ENCODE data around the gene MS4A10. TPM values are rescaled to one million over a fixed set of nuclear protein-coding genes. Genes with fewer than 3 reads are reported as not detected.
"Not testable (repeated sequence)": the region's sequence is repeated elsewhere in the genome, so short reads cannot be mapped to it uniquely, and the experiment has no call there.

The MS4A10 gene
- not detected for total RNA-seq

DNA sequence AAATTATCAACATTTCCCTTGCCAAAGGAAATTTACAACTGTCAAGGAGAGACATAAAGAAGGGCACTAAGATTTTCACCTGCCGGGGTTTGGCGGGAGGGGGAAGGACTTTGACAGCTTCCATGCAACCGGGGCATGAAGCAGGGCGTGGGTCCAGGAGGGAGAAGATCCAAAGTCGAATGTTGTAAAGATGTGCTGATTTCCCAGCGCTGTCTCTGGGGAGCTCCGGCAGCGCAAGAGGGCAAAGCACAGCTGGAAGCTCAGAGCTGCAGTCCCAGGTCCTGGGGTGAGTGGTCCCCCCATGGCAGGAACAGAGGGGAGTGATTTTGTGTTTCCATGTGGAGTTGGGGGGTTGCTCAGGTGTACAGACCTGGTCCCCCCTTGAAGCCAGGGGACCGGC, at the start of gene MS4A10:
MS4A10 (plus strand) TSS at position 198 of the 400 bp plus-strand sequence. CDS start 5,003 bp downstream, outside the sequence.
- FAIRE-seq (no peak), DNase-seq (ENCODE audit: low spot score in 2 of 2) (no peak)

DNA sequence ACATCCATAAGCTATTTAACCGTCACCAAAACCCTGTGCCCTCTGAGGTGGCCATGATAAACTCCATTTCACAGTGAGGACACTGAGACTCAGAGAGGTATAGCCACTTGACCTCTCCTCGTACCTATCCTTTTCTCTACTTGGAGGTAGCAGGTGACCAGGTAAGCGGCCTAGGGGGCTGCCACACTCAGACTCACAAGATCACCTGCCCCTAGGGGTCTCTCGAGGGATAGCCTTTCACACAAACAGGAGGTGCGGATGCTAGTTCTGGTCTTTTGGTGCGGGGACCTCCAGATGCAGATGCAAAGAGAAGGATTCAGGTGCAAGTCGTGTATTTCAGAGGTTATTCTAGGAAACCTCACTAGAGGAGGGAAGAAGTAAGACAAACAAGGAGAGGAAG, 46.0 kb upstream of the MS4A10 start:
- DNase-seq (ENCODE audit: low spot score in 2 of 2) (no peak), FAIRE-seq (no peak)

DNA sequence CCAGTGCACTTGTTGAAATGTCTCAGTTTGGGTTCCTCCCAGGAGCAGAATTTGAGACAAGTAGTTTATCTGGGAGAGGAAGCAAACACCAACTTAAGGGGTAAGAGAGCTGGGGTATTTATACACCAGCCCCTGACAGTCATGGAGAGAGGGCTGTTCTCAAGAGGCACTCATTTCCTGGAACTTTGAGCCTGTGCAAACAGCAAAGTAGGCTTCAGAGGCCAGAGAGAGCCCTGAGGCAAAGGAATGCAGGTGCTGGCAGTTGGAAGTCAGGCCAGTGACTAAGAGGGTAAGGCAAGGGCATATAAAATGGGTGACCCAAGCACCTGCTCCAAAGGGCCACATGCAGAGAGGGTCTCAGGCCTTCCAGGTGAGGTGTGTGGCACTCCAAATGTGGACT, 44.6 kb upstream of the MS4A10 start:
- FAIRE-seq (no peak), DNase-seq (ENCODE audit: low spot score in 2 of 2) (no peak)

DNA sequence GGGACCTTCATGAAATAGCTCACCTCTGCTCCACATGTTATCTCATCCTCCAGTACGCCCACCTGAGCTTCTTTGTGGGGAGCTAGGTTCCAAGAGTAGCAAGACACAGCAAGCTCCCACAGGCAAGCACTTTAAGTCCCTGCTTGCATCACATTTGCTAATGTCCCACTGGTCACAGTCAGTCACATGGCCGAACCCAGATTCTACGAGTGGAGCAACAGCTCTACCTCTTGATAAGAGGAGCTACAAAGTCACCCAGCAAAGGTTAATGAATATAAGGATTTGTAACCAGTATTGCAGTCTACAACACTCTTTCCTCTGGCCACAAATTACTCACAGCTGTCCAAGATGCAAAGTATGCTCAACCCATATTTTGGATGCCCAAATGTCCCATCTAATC, 43.7 kb upstream of the MS4A10 start:
- DNase-seq (ENCODE audit: low spot score in 2 of 2) (no peak), FAIRE-seq (no peak)

DNA sequence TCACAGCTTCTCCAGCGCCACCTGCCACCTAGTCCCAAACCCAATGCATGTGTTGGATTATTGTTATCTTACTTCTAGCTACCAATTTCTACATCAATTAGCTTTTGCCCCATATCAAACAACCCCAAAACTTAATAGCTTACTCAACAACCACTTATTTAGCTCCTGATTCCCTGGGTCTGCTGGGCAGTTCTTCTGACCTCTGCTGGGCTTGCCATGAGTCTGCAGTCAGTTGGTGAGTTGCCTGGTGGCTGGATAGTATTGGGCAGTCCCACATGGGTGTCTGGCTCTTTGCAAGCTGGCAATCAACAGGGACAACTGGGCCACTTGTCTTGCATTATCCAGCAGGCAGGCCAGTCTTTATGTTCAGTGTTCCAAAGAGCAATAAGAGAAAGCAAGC, 42.1 kb upstream of the MS4A10 start:
- DNase-seq (ENCODE audit: low spot score in 2 of 2) = no peak
- no peak for FAIRE-seq

DNA sequence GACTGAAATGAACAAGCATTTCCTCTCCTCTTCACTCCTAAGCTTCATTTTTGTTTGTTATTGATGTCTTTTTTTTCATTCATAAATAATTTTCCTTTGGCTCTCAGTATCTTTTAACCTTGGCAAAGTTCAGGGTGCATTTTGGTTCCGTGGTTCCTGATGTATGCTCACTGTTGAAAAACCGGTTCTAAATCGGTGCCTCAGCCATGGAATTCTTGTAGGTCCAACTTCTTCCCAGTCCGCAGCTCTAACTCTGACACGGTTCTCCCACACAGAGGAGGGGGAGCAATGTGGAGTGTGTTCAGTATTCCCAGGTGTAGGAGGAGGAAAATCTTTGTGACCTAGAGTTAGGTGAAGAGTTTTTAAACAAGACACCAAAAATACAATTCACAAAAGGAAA, 41.0 kb upstream of the MS4A10 start:
- FAIRE-seq = no peak
- DNase-seq (ENCODE audit: low spot score in 2 of 2) = no peak

DNA sequence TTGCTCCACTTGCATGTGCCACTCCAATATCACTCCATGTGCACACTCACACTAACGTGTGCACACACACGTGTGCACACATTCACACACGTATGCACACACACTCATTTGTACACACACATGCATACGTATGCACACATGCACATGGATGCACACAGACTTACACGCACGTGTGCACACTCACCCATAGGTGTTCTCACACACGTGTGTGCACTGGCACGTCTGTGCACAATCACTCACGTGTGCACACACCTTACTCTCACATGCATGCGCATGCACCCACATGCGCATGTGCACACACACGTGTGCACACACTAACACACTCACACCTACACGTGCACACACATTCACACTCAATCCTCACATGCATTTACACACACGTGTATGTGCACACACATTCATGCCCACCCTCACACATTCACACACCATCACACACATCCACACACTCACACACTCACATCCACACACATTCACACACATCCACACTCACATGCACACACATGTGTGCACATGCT, 37.7 kb upstream of the MS4A10 start:
- FAIRE-seq = no peak
- no peak for DNase-seq (ENCODE audit: low spot score in 2 of 2)

DNA sequence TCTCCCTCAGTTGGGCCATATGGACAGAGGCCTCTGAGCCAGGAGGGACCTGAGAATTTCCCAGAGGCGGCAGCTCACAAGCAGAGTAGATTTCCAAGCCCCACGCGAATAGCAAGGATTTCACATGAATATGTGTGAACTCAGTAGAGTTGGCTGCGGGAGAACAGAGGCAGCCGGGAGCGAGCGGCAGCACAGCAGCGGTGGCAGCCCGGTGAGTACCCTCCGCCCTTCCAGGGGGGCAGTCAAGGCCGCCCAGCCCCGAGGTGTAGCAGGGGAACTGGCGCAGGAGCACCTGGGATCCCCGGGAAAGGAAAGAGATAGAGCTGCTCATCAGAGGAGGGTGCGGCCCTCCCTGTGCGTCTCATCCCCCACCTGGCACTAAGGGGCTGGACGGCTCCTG, 36.9 kb upstream of the MS4A10 start:
- FAIRE-seq = no peak
- no peak for DNase-seq (ENCODE audit: low spot score in 2 of 2)

DNA sequence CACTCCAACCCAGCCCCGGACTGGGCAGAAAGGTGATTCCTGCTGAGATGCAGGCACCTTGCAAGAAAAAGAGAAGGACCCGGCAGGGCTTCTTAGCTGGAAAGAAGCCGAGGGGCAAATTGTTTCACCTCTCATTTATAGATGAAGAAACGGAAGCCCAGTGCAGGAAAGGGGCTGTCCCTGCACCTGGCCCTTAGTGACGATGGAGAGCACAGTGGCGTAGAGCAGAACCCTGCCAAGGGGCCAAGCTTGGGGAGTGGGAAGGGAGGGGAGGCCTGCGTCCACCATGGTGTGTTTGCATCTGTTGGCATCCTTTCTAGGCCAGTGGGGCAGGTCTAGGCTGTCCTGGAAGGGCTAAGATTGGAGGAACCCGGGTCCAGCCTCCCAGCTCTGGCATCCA, 36.3 kb upstream of the MS4A10 start:
- FAIRE-seq (no peak), DNase-seq (ENCODE audit: low spot score in 2 of 2) (no peak)

DNA sequence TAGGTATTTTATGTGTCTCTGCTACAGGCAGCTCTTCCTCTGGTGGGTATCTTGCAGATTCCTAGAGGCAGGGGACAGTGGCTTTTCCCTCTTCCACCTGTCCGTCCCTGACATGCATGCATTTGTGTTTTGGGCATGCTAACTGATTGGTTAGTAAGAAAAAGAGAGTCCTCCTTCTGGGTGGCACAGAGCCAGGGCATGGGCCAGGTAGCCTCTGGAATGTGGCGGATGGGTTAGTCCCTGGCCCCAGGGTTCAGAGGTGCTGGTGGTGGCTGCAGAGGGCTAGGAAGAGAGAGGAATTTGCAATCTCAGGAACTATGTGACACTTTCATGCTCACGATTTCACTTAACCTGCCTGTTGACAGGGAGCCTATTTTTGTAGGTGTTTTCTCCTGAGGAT, 34.2 kb upstream of the MS4A10 start:
- FAIRE-seq (no peak), DNase-seq (ENCODE audit: low spot score in 2 of 2) (no peak)

DNA sequence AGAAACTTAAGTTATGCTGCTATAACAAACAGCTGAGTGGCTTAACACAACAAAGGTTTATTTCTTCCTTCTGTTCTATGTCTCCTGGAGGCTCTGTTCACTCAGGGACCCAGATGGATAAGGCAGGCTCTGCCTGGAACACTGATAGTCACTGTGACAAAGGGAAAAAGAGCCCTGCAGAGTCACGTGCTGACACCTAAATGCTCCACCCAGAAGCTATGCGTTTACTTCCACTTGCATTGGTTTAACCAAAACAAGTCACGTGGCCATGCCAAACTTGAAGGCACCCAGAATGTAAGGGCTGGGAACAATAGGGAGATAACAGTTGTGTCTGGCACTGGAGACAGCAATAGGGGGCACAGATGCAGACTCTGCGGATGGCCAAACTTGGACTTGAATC, 31.8 kb upstream of the MS4A10 start:
- FAIRE-seq (no peak), DNase-seq (ENCODE audit: low spot score in 2 of 2) (no peak)

DNA sequence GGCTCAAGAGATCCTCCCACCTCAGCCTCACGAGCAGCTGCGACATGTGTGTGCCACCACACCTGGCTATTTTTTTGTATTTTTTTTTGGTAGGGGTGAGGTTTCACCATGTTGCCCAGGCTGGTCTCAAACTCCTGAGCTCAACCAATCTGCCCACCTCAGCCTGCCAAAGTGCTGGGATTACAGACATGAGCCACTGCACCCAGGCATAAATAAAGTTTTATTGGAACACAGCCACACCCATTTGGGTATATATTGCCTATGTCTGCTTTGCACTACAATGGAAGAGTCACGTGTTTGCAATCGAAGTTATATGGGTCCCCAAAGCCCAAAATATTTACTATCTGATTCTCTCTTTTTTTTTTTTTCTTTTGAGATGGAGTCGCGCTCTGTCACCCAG, 30.2 kb upstream of the MS4A10 start:
- DNase-seq (ENCODE audit: low spot score in 2 of 2) (no peak), FAIRE-seq (no peak)

DNA sequence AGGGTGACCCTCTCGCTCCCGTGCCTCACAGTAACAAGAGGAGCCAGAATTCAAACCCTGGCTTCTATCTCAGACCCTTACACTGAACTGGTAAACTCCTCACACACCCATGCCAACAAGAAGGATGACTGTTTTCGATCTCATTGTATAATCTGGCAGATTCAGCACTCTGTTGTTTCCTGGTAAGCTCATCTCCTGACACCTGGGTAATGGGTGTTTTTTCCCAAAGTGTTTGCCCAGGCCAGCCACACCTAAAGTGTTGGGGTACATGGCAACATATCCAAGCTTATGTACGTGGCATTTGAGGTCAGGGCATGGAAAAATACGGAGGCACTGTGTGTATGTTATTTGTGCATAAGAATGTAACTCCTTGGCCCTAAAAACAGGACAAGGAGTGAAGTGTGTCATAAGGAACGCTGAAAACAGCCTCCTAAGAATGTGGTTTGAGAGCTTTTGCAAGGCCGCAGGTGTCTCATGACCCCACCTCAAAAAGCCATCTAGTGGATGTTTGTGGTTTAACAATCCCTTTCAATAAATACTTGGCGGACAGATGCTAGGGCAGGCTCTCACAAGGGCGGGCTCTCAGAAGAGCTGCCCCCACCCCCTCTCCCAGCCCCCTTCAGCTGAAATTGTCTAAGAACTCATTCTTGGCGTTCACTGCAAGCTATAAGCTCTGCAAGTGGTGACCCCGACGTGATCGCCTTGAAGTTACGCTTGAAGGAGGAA, 28.7 kb upstream of the MS4A10 start, which contains the start of gene MS4A15:
MS4A15 (plus strand) TSS at position 561 of the 726 bp plus-strand sequence. CDS start 6,867 bp downstream, outside the sequence.
- FAIRE-seq = no peak
- DNase-seq (ENCODE audit: low spot score in 2 of 2) = no peak

DNA sequence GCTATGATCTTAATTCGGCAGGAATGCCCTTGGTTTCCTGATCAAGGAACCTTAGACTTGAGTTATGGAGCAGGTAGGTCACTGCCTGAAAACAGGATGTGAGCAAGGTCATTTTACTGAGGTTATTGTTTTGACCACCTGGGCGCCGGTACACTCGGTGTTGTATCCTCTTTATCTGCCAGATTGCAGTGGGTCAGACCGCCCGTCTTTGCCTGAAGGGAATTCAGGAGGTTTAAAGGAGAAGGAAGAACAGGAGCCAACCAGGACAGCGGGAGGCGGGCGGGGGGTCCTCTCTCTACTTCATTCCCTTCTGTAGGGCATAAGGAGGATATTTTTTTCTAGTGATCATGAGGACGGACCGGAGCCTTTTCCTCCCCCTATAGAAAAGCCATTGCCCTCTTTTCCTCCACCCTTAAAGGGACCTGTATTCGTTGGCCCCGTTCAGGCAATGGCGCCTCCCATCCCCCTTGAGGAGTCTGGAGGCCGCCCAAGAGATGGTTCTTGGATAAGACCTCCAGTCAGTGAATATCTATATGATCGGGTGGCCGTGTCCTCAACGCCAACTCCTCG, 27.8 kb upstream of the MS4A10 start:
- DNase-seq (ENCODE audit: low spot score in 2 of 2) (no peak), FAIRE-seq (no peak)

DNA sequence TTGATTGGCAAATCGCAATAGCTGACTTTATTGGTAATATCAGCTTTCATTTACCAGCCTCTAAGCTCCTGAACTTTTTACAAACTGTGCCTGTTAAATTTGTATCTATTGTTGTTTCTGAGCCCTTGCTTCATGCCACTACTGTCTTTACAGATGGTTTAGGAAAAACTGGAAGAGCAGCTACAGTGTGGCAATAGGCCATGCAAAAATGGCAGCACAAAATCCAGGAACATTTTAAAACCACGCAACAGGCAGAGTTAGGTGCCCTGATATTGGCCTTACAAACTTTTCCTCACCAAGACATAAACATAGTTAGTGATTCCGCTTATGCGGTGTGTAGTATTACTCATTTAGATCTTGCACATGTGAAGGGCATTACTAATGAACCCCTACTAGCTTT, 26.5 kb upstream of the MS4A10 start:
- DNase-seq (ENCODE audit: low spot score in 2 of 2); FAIRE-seq: not testable (repeated sequence)

DNA sequence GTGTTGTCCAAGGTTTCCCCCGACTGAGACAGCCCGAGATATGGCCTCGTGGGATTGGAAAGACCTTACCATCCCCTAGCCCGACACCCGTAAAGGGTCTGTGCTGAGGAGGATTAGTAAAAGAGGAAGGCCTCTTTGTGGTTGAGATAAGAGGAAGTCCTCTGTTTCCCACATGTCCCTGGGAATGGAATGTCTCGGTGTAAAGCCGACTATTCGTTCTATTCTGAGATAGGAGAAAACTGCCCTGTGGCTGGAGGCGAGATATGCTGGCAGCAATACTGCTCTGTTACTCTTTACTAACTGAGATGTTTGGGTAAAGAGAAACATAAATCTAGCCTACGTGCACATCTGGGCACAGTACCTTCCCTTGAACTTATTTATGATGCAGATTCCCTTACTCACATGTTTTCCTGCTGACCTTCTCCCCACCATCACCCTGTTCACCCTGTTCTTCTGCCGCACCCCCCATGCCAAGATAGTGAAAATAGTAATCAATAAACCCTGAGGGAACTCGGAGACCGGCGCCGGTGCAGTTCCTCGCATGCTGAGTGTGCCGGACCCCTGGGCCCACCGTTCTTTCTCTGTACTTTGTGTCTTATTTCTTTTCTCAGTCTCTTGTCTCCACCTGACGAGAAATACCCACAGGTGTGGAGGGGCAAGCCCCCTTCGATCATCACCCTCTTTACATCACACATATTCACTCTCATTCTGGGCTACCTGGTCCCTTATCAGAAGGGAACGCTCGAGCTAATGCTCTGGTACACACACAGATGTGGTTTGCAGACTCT, 25.5 kb upstream of the MS4A10 start:
- not testable (repeated sequence) for DNase-seq (ENCODE audit: low spot score in 2 of 2); FAIRE-seq

DNA sequence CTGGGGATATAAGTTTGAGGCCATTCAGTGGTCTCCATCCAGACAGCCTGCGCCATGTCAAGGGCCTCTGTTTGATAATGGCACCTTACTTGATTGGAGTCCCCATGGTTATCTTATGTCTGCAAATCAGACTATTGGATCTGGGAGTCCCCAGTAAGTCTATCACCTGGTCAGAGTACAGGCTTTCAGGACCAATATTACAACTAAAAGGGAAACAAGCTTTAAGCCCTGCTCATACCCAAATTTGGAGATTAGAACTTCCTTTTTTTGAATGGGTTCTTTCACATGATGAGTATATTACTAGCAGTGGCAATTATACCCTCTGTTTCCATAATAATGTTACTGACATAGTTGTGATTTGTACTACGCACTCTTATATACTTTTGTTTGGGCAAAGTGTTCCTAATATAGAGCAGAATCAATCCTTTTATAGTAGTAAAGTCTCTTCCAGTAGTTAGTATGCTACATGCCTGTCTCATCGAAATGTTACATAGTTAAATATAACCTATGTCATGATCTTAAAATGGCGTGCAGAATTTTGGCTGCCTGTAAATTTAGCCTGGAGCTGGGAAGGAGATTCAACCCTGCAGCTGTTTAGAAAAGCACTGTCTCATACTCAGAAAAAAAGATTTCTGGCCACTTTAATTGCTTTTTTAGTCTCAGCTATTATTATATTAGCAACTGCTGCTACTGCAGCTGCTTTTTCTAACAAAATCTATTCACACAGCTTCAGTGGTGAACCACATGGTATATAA, 23.5 kb upstream of the MS4A10 start:
- DNase-seq (ENCODE audit: low spot score in 2 of 2) = no peak

DNA sequence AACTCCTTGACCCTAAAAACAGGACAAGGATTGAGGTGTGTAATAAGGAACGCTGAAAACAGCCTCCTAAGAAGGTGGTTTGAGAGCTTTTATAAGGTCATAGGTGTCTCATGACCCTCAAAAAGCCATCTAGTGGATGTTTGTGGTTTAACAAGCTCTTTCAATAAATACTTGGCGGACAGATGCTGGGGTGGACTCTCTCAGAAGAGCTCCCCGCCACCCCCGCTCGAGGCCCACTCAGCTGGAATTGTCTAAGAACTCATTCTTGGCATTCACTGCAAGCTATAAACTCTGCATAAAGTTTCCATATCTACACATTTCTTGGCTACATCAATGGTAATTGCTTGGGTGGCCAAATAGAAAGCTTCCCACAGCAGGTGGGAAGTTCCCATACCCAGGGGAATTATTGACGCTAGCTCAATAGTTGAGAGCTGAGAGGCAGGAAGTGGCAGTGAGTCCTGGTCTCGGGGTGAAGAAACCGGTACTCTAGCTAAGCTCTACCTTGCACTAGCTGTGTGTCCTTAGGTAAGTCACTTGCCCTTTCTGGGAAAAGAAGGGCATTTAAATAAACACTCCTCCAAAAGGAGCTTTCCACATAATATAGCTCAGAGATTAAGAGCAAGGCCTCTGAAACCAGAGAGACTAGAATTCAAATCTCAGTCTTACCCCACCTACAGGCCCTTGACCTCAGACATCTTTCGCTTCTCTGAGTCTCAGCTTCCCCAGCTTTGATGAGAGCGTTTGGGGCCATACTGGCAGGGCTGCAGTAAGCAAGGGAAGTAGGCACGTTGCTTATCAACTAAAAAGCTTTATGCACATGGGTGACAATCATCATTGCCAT, 22.1 kb upstream of the MS4A10 start:
- no peak for FAIRE-seq
- no peak for DNase-seq (ENCODE audit: low spot score in 2 of 2)

More for the DNA sequence above, 23.5 kb upstream of the MS4A10 start:
- FAIRE-seq = no peak

DNA sequence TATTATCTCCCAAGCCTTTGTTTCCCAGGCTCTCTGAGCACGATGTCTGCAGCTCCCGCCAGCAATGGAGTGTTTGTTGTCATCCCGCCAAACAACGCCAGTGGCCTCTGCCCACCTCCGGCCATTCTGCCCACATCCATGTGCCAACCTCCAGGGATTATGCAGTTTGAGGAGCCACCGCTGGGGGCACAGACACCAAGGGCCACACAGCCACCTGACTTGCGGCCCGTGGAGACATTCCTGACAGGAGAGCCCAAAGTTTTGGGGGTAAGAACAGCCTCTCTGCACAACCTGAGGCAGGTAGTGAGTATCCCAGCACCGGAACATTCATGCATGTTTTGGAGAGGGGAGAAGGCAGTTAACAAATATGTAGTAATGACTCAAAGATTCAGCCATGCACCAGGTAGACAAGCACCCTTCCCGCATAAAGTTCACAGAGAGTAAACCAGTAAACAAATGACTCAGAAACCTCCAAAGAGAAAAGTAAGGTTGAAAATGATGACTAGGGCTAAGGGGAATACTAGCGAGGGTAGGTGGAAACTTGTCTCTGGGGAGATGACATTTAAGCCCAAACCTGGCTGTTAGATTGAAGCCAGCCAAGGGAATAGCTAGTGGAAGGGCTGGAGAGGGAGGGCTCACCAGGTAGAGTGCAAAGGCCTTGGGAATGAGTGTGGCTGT, 21.3 kb upstream of the MS4A10 start:
- DNase-seq (ENCODE audit: low spot score in 2 of 2) (no peak), FAIRE-seq (no peak)

Measured in frontal cortex (tissue), 4 donors.